PFSK-1 (cell line): Measurements from ENCODE around the gene PRUNE1.

Source experiments
- FOXP2 ChIP-seq: optimal IDR thresholded peaks from 2 replicates; pipeline ENCODE3; 2011; ENCODE audit warnings: borderline replicate concordance, control low read depth, inconsistent platforms; ENCODE audit not compliant: insufficient read depth; ENCODE audit errors: extremely low read length, extremely low read depth
- POLR2AphosphoS5 ChIP-seq: IDR thresholded peaks from 2 replicates; pipeline ENCODE4 v1.6.1; 2012; ENCODE audit warnings: low read depth, mild to moderate bottlenecking, control low read depth, low read length, moderate library complexity
- SIN3A ChIP-seq: IDR thresholded peaks from 2 replicates; pipeline ENCODE4 v1.6.1; 2012; ENCODE audit warnings: mild to moderate bottlenecking, low read length, moderate library complexity, borderline replicate concordance; ENCODE audit not compliant: insufficient read depth
- TAF1 ChIP-seq: IDR thresholded peaks from 2 replicates; pipeline ENCODE4 v1.6.1; 2012; ENCODE audit warnings: low read length, control low read depth, borderline replicate concordance; ENCODE audit not compliant: insufficient read depth
- TF ChIP-seq, protein P1 (sequence below), 2 experiments: IDR thresholded peaks; 2 replicates each; pipeline versions ENCODE4 v1.6.1 to v1.8.0; 2011 to 2012; ENCODE audit warnings: low read depth in 2 of 2, low read length in 2 of 2, control low read depth in 1 of 2, inconsistent platforms in 1 of 2, mild to moderate bottlenecking in 1 of 2, moderate library complexity in 1 of 2; ENCODE audit not compliant: insufficient read depth in 1 of 2

PRUNE1 gene

DNA sequence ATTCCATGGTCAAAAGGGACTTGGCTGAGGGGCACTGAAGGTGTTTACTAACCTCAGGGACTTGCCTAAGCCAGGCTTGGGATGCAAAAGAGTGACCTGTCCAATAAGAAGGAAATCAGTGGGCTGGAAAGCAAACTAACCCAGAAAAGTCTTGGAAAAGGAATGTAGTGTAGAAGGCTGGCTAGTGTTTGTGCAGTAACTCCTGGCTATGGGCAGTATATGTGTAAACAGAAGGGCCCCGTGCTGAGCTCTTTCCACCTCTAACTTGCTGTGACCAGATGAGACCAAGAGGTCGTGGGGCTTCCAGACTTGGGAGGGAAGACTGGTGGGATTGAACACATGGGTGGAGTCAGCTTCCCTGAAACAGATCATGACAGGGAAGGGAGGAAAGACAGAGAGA lies 5.6 kb upstream of the PRUNE1 start:
- no peak for TF ChIP-seq FOXP2
- TF ChIP-seq POLR2AphosphoS5: no peak
- TF ChIP-seq SIN3A: no peak
- TF ChIP-seq TAF1: no peak
- TF ChIP-seq, protein P1, sequence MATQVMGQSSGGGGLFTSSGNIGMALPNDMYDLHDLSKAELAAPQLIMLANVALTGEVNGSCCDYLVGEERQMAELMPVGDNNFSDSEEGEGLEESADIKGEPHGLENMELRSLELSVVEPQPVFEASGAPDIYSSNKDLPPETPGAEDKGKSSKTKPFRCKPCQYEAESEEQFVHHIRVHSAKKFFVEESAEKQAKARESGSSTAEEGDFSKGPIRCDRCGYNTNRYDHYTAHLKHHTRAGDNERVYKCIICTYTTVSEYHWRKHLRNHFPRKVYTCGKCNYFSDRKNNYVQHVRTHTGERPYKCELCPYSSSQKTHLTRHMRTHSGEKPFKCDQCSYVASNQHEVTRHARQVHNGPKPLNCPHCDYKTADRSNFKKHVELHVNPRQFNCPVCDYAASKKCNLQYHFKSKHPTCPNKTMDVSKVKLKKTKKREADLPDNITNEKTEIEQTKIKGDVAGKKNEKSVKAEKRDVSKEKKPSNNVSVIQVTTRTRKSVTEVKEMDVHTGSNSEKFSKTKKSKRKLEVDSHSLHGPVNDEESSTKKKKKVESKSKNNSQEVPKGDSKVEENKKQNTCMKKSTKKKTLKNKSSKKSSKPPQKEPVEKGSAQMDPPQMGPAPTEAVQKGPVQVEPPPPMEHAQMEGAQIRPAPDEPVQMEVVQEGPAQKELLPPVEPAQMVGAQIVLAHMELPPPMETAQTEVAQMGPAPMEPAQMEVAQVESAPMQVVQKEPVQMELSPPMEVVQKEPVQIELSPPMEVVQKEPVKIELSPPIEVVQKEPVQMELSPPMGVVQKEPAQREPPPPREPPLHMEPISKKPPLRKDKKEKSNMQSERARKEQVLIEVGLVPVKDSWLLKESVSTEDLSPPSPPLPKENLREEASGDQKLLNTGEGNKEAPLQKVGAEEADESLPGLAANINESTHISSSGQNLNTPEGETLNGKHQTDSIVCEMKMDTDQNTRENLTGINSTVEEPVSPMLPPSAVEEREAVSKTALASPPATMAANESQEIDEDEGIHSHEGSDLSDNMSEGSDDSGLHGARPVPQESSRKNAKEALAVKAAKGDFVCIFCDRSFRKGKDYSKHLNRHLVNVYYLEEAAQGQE (IDR thresholded peaks at IDR 0.05; ENCODE audit: insufficient read depth in 1 of 2, low read depth in 2 of 2, low read length in 2 of 2): no peak

DNA sequence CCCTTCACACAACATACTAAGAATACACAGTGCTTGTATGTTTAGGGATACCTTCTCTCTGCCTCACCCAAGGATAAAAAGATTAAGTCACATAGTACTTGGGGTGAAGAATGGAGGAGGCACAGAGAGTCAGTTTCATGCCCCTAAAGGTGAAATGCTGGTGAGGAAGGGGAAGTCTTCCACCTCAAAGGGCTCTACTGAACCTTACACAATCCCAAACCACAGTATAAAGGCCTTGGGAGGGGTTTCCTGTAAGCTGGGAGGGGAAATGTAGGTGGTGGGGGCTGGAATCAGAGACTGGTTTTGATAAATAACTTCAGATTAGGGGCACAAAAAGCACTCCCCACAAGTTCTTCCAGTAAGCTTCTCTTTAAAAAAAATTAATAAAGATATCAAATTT lies 5.1 kb upstream of the PRUNE1 start:
- no peak for TF ChIP-seq TAF1
- no peak for TF ChIP-seq SIN3A
- TF ChIP-seq FOXP2: no peak
- TF ChIP-seq, protein P1 (IDR thresholded peaks at IDR 0.05; ENCODE audit: insufficient read depth in 1 of 2, low read depth in 2 of 2, low read length in 2 of 2): no peak
- no peak for TF ChIP-seq POLR2AphosphoS5

DNA sequence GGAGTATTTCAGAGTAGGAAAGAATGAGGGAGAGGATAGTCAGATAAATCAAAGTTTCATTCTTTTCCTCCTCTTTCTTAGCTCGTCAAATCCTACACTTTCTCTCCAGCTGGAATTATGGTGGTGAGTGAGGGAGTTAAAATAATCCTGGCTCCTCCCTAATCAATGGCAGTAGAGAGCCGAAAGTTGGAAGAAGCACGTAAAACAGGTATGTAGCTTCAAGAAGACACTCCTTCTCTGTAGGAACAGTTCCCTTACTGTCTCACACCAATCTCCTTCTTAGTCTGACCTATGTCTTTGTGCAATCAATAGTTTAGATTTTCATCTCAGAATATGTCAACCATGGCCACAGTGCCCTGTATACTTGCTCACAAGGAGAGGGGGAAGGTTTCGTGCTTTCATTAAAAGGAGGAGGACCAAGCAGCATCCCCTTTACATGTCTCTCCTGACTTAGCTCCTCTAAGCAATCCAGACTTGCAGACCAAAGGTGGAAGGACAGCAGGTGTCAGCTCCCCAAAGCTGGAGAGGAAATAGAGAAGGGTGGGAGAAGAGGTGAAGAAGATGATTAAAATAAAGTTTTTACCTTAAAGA lies 2.4 kb upstream of the PRUNE1 start:
- no peak for TF ChIP-seq POLR2AphosphoS5
- TF ChIP-seq, protein P1 (IDR thresholded peaks at IDR 0.05; ENCODE audit: insufficient read depth in 1 of 2, low read depth in 2 of 2, low read length in 2 of 2): no peak
- no peak for TF ChIP-seq FOXP2
- no peak for TF ChIP-seq SIN3A
- no peak for TF ChIP-seq TAF1

DNA sequence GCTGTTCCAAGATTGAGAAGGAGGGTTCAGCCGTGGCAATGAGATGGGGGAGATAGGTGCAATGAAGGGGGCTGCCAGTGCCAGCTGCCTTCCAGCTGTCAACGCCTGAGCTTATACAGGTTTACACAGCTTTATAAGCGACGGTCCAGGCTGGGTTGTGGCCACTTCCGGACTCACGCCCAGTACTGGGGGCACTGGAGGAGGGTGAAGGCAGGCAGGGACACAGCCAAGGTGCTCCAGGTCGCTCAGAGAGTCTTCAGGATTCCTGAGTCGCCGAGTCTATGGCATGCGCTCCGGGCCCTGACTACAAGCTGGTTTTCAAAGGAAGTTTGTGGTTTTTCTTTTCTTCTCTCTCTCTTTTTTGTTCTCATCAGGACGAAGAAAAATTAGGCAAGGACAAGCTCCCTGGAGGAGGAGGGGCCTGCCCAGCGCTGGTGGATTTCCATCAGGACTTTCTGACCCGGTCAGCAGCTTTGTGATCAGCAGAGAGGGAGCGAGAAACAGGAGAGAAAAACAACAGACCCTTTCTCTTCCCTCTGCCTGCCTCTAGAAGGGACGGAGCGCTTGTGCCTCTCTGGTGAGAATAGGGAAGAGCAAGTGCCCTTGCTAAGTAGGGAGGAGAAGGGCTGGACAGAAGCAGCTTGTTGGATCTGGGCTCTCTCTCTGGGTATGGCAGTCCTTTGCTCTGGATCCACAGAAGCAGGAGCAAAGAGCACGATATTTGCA lies 1.8 kb upstream of the PRUNE1 start, which contains the start of gene MINDY1:
Gene MINDY1, minus strand, starts transcription at position 576 of the 726 bp plus-strand sequence. CDS start 4,285 bp downstream, outside the sequence.
- TF ChIP-seq POLR2AphosphoS5 (peak; percentile 56; the same call in 1 of the 2 replicates), FOXP2 (no peak), SIN3A (no peak), TAF1 (no peak)
- TF ChIP-seq, protein P1 (IDR thresholded peaks at IDR 0.05; ENCODE audit: insufficient read depth in 1 of 2, low read depth in 2 of 2, low read length in 2 of 2): peak; percentile 48 to 81; a peak in 2 of 4 replicates
